Activated CD4-positive, alpha-beta T cell treated with anti-CD3 and anti-CD28 coated beads for 48 hours (primary cell): ENCODE measurements around the gene LACRT.

ENCODE experiments used
- DNase-seq: peaks from one replicate; pipeline ENCODE4 v3.0.0-alpha.2; 2020

LACRT gene

DNA sequence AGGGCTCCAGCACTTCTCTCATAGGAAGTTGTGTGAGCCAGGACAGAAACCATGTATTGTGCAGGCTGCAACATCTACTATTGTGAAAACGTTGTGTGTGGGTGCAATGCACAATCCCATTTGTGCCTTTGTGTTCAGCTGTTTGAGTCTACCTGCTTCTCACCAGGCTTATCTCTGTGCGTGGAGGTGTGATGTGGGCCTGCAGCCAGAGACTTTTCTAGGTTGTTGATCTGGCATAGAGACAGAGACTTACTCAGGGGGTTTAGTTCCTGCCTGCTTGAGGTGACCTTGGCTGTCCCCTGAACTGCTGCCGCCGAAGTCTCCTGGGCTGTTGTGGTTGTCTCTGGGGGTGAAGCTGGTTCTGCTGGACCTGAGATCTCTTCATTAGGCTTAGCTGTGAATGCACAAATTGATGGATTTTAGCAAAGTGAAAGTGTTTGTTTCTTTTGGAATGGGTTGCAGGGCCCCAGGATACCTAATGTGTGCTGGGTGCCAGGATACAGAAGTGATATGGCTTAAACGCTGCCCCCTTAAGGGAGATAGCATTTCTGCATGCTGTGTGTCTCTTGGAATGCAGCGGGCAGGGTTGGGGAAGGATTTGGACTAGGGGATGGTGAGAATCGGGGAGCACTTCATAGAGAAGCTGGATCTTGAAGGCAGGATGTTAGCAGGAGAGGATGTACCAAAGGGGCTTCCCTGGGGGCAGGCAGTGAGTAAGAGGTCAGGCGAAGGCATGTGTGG is 2.5 kb downstream of the LACRT start:
- DNase-seq: no peak

DNA sequence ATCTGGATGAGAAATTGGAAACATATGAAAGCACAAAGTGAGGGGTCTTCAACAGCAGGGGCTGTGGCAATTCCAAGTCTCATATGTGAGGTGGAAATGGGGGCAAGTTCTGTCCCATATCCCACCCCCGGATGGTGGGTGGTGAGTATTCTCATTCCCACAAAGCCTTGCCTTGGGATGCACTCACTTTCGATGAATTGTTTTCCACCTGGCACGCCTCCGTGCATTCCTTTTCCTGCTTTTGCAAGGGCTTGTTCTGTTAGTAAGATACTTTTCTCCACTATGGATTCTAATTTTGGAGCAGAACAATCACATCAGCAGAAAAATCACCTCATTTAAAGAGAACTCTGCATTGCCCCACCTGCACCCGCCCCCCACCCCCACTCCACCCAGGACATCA is 3.1 kb downstream of the LACRT start:
- DNase-seq: no peak

DNA sequence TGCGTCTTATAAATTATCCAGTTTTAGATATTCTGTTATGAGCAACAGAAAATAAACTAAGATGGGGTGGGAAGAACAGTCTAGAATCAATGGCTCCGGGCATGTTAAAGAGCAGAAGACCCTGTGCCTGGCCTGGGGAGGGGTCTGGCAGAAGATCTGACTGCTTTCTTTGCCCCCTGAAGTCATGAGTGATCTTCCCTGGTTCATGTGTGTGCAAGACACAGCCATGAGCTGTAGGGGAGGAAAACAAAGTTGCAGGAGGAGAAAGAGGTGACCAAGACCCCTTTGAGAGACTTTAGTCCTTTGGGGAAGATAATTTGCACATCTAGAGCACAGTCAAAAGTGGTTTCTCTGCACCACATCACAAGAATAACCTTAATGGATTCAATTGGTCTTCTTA is 4.8 kb downstream of the LACRT start:
- no peak for DNase-seq

DNA sequence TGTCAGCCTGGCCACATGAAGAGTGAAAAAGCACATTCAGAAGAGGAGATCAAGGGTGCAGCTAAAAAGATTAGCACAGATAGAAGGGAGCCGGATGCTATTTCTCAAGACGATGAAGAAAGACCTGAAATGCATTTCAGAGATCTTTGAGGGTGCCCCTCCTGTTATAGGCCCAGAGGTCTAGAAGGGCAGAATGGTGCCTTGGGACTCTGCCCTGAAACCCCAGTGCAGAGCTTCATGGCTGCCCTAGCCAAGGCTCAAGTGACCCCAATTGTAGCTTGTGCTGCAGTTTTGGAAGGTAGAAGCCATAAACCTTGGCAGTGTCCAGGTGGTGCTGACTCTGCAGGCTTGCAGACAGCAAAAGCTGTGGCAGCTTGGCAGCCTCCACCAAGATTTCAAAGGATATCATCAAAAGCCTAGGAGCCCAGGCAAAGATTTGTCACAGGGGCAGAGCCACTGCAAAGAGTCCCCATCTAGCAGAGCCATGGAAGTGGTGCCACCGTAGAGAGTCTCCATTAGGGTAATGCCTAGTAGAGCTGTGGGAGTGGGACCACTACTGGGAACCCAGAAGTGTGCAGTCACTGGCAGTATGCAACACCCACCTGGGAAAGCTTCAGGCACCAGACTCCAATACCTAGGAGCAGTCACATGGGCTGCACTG is 6.4 kb downstream of the LACRT start:
- no peak for DNase-seq

DNA sequence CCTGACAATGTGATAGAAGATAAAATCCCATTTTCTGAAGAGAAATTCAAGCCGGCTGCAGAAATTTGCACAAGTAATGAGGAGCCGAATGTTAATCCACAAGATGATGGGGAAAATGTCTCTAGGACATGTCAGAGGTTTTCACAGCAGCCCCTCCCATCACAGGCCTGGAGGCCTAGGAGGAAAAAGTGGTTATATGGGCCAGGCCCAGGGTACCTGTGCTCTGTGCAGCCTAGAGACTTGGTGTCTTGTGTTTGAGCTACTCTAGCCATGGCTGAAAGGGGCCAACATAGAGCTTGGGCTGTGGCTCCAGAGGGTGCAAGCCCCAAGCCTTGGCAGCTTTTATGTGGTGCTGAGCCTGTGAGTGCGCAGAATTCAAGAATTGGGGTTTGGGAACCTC is 7.4 kb downstream of the LACRT start:
- DNase-seq: no peak

DNA sequence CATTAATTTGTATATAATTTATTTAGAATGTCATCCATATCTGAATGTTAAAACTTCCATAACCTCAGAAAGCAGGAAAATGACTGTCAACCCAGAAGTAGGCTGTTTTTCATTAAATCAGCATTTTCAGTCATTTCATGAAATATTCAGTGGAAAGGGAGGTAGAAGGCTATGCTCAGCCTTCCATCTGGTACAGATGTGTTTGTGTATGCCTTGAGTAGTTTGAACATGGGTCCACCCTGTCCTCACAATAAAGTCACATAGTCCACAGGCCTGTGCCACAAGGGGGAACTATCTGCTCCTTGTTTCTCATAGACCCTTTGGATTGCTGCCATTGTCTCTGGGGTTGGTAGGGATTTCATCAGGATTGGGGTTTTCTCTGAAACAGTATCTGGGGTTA is 9.1 kb downstream of the LACRT start:
- DNase-seq: no peak

DNA sequence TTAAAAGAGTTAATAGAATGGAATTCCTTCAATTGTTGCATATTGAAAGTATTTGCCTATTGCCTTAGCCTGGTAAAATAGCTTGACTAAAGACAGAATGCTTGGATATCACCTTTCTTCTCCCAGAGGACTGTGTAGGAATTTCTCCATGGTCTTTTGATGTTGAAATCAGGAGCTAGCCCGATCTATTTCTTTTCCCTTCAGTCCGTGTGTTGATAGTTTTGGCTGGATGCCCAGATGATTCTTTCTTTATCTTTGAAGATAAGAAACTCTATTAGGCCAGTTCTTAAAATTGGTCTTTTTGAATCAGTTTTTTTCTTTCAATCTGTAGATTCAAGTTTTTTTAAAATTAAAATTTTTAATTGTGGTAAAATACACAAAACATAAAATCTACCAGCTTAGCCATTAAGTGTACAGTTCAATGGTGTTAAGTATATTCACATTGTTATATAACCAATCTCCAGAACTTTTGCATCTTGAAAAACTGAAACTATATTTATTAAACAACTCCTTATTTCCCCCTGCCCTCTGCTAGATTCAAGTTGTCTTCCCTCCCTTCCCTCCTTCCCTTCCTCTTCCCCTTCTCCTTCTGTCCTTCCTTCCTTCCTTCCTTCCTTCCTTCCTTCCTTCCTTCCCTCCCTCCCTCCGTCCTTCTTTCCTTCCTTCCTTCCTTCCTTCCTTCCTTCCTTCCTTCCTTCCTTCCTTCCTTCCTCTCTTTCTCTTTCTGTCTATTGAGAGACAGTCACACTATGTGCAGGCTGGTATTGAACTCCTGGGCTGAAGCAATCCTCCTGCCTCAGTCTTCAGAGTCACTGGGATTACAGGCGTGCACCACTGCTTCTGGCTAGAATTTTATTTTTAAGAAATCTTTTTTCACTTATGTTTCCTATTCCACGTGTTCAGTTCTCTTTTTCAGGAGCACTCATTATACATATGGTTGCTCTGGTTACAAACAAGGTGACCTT is 10.1 kb downstream of the LACRT start:
- no peak for DNase-seq

DNA sequence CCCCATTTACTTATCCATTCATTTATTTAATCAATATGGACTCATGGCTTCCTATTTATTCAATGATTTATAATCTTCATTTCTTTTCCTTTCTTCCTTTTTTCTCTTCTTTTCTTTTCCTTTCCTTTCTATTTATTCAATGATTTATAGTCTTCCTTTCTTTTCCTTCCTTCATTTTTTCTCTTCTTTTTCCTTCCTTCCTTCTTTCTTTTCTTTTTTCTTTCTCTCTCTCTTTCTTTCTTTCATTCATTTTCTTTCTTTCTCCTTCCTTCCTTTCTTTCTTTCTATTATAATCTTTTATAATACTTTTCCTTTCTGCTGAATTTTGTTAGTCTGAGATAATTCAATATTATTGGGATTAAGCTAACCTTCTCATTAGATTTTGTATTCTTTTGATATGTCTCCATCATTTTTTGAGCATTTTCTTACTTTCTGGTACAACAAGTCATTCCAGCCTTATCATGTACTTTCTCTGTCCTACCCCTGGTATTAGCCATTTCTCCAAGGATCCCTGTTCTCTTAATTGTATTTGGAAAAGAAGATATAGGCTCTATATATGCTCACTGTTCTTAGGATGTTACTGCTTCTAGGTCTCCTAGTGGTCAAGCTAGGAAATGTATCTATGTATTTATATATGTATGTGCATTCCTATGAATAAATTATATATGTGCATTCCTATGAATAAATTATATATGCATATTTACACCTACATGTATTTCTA is 12.1 kb downstream of the LACRT start:
- DNase-seq: no peak

DNA sequence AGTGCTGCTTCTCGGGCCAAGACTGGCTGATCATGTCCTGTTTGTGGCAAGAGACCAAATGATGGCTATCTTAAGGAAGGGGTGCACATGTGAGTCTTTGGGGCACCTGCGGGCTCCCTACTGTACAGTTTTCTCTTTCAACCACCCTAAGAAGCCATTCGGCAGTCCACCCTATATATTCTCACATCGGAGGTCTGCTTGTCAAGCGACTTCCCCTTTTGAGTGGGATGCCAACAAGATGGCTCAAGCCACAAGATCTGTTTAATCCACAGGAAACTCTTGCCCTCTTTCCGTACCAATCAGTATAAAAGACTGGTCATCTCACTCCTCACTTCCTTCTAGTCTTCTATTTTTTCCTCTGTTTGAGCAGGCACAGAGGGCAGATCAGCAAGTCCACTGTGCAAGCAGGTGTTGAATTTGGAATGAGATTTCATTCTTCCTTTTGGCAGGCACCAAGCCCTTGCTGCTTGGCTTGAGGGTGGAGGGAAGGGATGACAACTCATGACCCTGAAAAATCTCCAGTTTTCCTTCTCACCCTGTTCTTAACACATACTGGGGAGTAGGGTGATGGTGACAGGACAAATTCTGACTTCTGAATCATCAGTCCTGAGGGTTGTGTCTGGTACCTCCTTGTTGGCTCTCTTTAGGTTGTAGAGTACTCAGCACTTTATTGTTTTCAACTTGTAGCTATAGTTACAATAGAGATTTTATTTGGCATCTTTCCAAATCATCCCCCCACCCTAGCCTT is 17.6 kb downstream of the LACRT start:
- DNase-seq: no peak

DNA sequence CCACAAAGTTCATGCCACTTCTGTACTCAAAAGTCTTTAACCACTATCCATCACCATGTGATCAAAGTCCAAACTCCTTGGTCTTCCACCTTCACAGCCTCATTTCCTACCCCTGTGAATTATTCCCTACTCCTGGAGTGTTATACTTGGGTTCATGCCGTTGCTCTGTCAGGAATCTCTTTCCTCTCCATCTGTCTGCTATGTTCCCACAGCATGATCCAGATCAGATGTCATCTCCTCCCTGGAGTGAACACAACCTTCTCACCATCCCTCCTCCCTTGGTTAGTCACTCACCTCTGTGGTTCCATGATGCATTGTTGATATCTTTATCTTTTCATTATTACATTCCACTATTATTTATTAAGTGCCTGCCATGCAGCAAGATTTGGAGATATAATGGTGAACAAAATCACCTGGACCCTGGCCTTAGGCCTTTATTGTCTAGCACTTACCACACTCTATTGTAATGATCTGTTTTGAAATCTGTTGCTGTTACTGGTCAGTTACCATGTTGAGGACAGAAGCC is 22.4 kb downstream of the LACRT start:
- no peak for DNase-seq

DNA sequence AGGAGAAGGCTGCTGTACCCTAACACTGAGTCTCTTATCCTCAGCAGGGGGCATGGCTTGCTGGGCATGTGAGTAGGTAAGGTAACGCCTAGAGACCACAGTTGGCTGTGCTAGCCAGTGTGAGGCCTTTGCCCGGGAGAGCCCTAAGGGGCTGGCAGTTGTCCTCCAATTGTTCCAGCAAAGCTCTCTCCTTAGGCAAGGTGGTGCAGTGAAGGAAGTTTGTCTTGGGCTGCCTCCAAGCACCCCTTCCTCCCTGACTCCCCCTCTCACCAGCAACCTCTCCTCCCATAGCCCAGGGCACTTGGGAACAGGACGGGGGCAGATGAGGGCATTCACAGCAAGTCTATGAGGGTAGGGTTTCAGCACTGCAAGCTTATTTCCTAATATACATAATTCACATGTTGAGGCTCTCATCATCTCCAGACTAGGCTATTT is 23.0 kb downstream of the LACRT start:
- DNase-seq: no peak

DNA sequence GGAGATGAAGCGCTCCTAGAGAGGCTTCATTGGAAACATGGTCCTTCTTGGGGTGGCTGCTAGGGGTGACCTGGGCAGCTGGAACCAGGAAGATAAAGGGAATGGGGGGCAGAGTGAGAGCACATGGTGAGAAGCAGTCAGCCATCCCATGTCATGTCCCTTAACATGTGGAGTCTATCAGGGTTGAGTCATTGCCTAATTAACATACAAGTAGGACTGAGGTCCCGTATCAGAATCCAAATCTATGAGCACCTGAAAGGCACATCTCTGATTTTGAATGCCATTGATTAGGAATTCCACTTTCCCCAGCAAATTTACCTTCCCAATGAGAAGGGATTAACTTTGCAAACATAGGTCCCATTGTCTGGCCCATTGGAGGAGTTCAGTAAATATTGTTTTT is 25.9 kb downstream of the LACRT start:
- DNase-seq: no peak

DNA sequence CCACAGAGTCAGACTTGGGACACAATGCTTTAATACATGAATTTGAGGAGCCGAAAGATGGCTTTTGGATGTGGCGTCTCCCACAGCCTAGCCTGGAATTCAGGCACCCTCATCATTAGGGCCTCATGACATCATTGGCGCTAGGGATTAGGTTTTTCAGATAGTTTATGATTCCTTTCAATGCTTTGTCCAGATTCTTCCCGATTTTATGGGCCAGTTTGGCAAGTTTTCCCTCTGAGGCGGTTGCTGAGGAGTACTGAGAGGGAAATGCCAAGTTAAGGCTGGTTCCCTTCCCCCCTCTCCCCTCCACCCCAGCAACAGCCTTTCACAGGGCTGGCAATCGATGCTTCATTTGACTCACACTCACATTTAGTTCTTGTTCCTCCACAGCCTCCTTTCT is 26.5 kb downstream of the LACRT start:
- no peak for DNase-seq

DNA sequence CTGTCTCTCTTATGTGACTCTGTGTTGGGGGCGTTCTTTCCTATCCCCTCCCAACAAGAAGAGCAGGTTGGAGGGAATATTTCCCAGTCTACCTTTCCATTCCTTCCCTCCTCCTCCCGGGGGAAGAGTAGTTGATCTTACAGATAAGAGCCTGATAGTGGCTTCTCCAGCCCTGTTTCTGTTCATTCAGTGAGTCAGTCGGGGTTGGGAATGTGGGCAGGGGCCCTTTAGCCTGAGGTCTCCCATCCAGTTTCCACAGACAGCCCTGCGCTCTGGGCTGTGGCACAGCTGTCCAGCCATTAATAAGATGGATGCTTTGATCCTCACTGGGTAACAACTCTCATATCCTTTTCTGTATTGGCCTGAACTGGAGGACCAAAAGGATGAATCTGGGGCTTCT is 28.1 kb downstream of the LACRT start:
- no peak for DNase-seq

DNA sequence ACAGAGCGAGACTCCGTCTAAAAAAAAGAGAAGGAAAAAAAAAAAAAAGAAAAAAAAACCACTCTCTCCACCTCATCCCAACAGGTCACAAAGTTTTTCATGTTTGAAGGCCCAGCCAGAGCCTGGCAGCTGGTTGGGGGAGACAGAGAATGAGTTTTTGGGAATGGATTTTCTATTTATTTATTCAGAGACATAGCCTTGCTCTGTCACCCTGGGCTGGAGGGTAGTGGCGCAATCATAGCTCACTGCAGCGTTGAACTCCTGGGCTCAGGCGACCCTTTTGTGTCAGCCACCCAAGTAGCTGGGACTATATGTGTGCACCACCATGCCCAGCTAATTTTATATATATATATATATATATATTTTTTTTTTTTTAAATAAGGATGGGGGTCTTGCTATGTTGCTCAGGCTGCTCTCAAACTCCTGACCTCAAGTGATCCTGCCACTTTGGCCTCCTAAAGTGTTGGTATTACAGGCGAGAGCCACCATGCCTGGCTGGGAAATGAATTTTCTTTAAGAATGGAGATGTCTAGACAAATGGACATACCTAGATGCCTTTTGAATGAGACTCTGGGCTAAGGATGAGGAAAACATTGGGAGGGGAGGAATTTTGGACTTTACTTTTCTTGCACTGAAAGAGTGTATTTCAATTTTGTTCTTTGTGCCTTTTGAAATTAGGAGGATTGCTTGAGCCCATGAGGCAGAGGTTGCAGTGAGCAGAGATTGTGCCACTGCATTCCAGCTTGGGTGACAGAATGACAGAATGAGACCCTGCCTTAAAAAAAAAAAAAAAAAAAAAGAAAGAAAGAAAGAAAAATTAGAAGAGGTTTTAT is 29.3 kb downstream of the LACRT start:
- no peak for DNase-seq

DNA sequence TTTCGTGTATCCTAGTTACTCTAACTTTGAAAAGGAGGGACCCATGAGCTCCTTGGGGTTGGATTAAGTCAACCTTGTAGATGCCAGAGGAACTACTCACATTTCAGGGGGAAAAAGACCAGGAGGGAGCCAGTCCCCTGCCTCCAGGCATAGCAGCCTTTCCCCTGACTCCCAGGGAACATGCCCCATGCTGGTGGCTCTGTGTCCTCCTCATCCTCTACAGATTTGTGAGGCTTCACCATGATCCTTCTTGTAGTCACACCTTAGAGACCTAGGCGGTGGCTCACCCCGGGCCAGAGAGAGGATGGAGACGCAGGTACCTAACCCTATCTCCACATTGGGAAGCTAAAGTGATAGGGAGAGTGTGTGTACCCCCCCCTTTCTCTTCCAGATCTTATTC is 30.3 kb downstream of the LACRT start:
- DNase-seq: no peak

DNA sequence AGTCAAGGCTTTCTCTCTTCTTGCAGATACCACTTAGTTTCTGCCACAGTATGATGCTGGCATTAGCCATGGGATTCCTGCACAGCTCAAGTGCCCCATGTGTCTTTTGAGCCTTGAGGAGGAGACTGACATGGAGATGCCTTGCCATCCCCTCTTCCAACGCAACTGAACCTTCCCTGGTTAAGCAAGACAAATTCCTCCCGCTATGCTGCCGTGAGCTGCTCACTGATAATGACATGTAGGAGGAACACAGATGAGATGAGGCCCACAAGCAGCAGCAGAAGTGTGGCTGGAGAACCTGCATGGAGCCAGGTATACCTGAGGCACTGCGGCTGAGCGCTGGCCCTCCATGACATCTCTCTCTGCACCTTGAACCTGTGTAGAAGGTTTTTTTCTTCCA is 30.8 kb downstream of the LACRT start:
- no peak for DNase-seq

DNA sequence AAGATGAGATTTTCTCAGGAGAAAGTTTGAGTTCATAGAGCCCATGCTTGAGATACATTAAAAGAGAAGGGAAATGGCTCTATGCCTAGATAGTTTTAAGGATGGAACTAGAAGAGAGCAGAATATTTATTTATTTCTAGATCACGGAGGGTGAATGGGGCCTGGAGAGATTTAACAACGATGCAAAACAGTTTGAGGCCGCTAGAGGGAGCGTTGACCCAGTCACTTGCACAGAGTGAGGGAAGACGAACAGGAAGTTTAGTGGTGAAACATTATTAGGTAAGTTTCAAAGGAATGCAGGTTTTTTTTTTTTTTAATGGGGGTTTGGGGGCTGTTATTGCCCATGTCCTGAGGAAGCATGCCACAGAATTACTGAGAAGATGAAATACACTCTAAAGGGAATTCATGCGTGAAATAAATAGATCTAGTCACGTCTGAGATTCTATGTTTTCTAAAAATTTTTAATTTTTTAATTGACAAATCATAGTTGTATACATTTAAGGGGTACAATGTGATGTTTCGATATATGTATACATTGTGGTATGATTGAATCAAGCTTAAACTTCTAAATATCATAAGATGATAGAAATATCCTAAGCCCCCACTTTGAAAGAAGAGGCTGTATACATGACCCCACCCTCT is 31.4 kb downstream of the LACRT start:
- DNase-seq: peak; percentile 78

DNA sequence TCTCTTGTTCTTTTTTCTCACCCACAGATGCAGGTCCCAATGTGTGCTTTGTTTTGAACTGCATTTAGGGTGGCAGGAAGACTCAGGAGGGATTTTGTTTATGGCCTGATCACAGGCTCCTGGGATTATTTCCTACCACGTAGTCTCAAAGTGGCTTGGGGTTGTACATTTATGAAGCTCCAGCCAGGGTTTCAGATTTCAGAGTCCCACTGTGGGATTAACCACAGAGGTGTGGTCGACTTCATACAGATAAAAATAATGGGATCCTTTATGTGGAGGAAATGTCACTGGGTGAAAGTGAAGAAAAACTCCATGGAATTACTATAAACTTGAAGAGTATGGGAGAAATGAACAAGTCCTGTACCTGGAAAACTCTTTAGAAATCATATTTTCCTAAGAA is 32.0 kb downstream of the LACRT start:
- no peak for DNase-seq

DNA sequence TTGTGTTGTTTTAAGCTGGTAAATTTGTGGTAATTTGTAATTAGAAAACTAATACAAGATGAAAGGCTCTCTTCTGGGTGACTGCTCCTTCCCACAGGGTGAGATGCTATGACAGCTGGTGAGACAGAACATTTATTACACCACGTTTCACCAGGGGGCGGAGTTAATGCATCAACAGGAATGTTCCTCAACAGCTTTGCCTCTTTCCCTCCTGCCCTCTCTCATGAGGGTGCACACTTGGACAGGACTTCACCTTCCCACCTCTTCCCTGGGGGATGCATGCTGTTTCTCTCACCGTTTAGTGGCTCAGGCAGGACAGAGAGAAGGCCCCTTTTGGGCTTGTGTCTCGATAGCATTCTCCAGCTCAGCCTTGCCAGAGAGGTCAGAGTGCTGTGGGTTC is 32.9 kb downstream of the LACRT start:
- DNase-seq: no peak

DNA sequence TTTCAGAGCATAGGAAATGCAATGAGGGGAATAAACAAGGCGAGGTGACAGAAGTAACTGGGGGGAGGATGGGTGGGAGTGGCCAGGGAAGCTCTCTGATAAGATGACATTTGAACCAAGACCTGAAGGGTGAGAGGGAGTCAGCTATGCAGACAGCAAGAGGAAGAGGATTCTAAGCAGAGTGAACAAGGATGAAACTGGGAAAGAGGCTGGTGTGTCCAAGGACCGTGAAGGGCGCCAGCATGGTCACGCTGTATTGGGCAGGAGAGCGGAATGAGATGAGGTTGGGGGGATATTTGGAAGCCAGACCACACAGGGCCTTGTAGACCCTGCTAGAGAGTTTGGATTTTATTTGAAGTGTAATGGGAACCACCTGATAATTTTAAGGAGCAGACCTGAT is 35.7 kb downstream of the LACRT start:
- no peak for DNase-seq
